Suprapubic skin (tissue), 4 donors: ENCODE results near the gene TSEN54. TPM values are rescaled to one million over a fixed set of nuclear protein-coding genes. Genes with fewer than 3 reads are reported as not detected.

Experiments
- DNase-seq, 2 donors: peaks; one replicate each; pipeline ENCODE4 v3.0.0-alpha.2; 2019; ENCODE audit warnings: low spot score in 2 of 2
- H3K27ac ChIP-seq: fragments of 200-600 bp; sonication (generic); one replicate; pipeline ENCODE4 v1.5.1; 2019
- H3K27me3 ChIP-seq: fragments of 200-600 bp; sonication (generic); one replicate; pipeline ENCODE4 v1.5.1; 2019
- H3K36me3 ChIP-seq: fragments of 200-600 bp; sonication (generic); one replicate; pipeline ENCODE4 v1.5.1; 2019
- H3K4me1 ChIP-seq: fragments of 200-600 bp; sonication (generic); one replicate; pipeline ENCODE4 v1.5.1; 2019
- H3K4me3 ChIP-seq: fragments of 200-600 bp; sonication (generic); one replicate; pipeline ENCODE4 v1.5.1; 2019; ENCODE audit warnings: mild to moderate bottlenecking
- H3K9me3 ChIP-seq: fragments of 200-600 bp; sonication (generic); one replicate; pipeline ENCODE4 v1.5.1; 2019
- CTCF ChIP-seq, 2 donors: fragments of 200-600 bp in 1 of 2; fragments of 450-650 bp in 1 of 2; sonication (generic) in 1 of 2; IDR thresholded peaks; one replicate each; pipeline ENCODE4 v1.5.1; 2016 to 2019; ENCODE audit warnings: antibody characterized with exemption in 2 of 2, mild to moderate bottlenecking in 1 of 2, moderate library complexity in 1 of 2
- EP300 ChIP-seq: sonication (generic); formaldehyde crosslinking; IDR thresholded peaks from one replicate; pipeline ENCODE4 v1.6.1; 2017; ENCODE audit warnings: antibody characterized with exemption
- POLR2A ChIP-seq, 2 donors: fragments of 450-650 bp; IDR thresholded peaks; one replicate each; pipeline ENCODE4 v1.6.1; 2017; ENCODE audit warnings: antibody characterized with exemption in 2 of 2, mild to moderate bottlenecking in 2 of 2, moderate library complexity in 2 of 2
- POLR2AphosphoS5 ChIP-seq, 3 donors: sonication (generic); formaldehyde crosslinking; IDR thresholded peaks; one replicate each; pipeline ENCODE4 v1.6.1; 2017; ENCODE audit warnings: antibody characterized with exemption in 3 of 3
- WGBS: methylation state at CpG from one replicate; pipeline ENCODE4 v1.1.5; 2018; 5-methylcytosine and 5-hydroxymethylcytosine counted together
- total RNA-seq, 4 donors: library from RNA; depleted of rRNA; stranded (reverse); fragments of >200 nt; gene quantifications; one replicate each; pipeline ENCODE4 v1.1.0, GENCODE V29; 2016

TSEN54 gene
- total RNA-seq, 4 donors from 2014 or later, result 53.9 to 73.5 (median 62.9) TPM

- no peak overlapping the region for H3K4me3 ChIP-seq
- no peaks in the 10 kb centered on the region for H3K27me3 ChIP-seq
- peaks cover 65% of the 10 kb centered on the region for H3K36me3 ChIP-seq
- no peaks in the 10 kb centered on the region for H3K9me3 ChIP-seq
- peaks cover 6% of the 10 kb centered on the region for H3K4me1 ChIP-seq
- TF ChIP-seq POLR2AphosphoS5 (IDR thresholded peaks at IDR 0.05), result no peak
- DNase-seq, result no peak
- no peak overlapping the region for H3K27ac ChIP-seq
- WGBS, result 85% methylated on average over 8 of the region's 23 CpGs
Measured at GRCh38 chr17:75492555-75493168, 23.7 kb upstream of the TSEN54 start.

DNA sequence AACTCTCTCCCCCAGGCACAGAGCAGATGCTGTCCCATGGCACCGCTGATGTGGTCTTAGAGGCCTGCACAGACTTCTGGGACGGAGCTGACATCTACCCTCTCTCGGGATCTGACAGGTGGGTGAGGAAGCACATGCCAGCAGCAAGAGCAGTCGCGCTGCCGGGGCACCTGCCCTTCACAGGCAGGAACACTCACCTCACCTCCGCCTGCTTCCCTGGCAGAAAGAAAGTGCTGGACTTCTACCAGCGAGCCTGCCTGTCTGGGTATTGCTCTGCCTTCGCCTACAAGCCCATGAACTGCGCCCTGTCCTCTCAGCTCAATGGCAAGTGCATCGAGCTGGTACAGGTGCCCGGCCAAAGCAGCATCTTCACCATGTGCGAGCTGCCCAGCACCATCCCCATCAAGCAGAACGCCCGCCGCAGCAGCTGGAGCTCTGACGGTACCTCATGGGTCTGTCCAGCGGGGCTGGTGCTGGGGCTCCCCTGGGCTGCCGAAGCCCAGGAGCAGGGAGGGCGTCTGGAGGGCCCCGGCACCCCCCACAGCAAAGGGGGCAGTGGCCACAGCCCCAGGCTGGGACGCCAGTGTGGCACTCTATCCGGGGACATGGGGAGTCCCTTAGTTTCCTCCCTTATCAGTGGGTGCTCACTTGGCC lies 22.7 kb upstream of the TSEN54 start:
- Histone ChIP-seq H3K27me3 (no peaks in the 10 kb centered on the region), H3K4me3 (no peak overlapping the region), H3K4me1 (no peaks in the 10 kb centered on the region), H3K36me3 (peaks cover 74% of the 10 kb centered on the region), H3K27ac (no peak overlapping the region), H3K9me3 (no peaks in the 10 kb centered on the region)
- WGBS, result 90% methylated on average over 4 of the region's 23 CpGs
- TF ChIP-seq EP300 (no peak), CTCF (IDR thresholded peaks at IDR 0.05) (no peak), POLR2A (IDR thresholded peaks at IDR 0.05) (no peak), POLR2AphosphoS5 (IDR thresholded peaks at IDR 0.05) (no peak)
- DNase-seq, result no peak

GRCh38 chr17:75494326-75494877 lies 21.9 kb upstream of the TSEN54 start:
- H3K36me3 ChIP-seq, result peaks cover 77% of the 10 kb centered on the region
- H3K27ac ChIP-seq, result no peak overlapping the region
- 82% methylated on average over 14 of the region's 14 CpGs for WGBS
- H3K4me3 ChIP-seq, result no peak overlapping the region
- no peak for TF ChIP-seq POLR2AphosphoS5 (IDR thresholded peaks at IDR 0.05)
- no peak for TF ChIP-seq POLR2A (IDR thresholded peaks at IDR 0.05)
- TF ChIP-seq CTCF (IDR thresholded peaks at IDR 0.05), result no peak
- TF ChIP-seq EP300, result no peak
- H3K4me1 ChIP-seq, result no peaks in the 10 kb centered on the region
- no peak for DNase-seq
- no peaks in the 10 kb centered on the region for H3K9me3 ChIP-seq
- no peaks in the 10 kb centered on the region for H3K27me3 ChIP-seq

- TF ChIP-seq POLR2AphosphoS5 (IDR thresholded peaks at IDR 0.05) (no peak), POLR2A (IDR thresholded peaks at IDR 0.05) (no peak), EP300 (no peak), CTCF (IDR thresholded peaks at IDR 0.05) (no peak)
- Histone ChIP-seq H3K4me3 (no peak overlapping the region), H3K27me3 (no peaks in the 10 kb centered on the region), H3K36me3 (peaks cover 88% of the 10 kb centered on the region), H3K4me1 (no peaks in the 10 kb centered on the region), H3K9me3 (no peaks in the 10 kb centered on the region), H3K27ac (no peak overlapping the region)
- WGBS, result 93% methylated on average over 6 of the region's 11 CpGs
- DNase-seq, result no peak
Measured at GRCh38 chr17:75496005-75496404, 20.3 kb upstream of the TSEN54 start.

GRCh38 chr17:75498039-75498725 lies 18.1 kb upstream of the TSEN54 start:
- H3K36me3 ChIP-seq, result peaks cover 91% of the 10 kb centered on the region
- TF ChIP-seq POLR2A (IDR thresholded peaks at IDR 0.05), result no peak
- TF ChIP-seq EP300, result no peak
- no peak for TF ChIP-seq POLR2AphosphoS5 (IDR thresholded peaks at IDR 0.05)
- no peak for TF ChIP-seq CTCF (IDR thresholded peaks at IDR 0.05)
- WGBS, result 82% methylated on average over 15 of the region's 21 CpGs
- H3K4me3 ChIP-seq, result no peak overlapping the region
- no peak overlapping the region for H3K27ac ChIP-seq
- DNase-seq, result no peak
- peaks cover 6% of the 10 kb centered on the region for H3K4me1 ChIP-seq
- no peaks in the 10 kb centered on the region for H3K27me3 ChIP-seq
- H3K9me3 ChIP-seq, result no peaks in the 10 kb centered on the region
